D721Med (cell line): ENCODE measurements around the gene MALAT1.

ENCODE experiments used
- DNase-seq: peaks from one replicate; pipeline ENCODE4 v3.0.0; 2011; ENCODE audit warnings: low spot score; ENCODE audit not compliant: insufficient read length
- FAIRE-seq: peaks from 2 replicates; lab custom pipeline; 2011; peaks lifted over from hg19 to GRCh38; lab: Jason Lieb, UNC
- CTCF ChIP-seq: IDR thresholded peaks from 2 replicates; pipeline ENCODE4 v1.5.1; 2012; ENCODE audit warnings: mild to moderate bottlenecking, control low read depth; ENCODE audit not compliant: insufficient read depth; ENCODE audit errors: missing control alignments

MALAT1 gene

GRCh38 chr11:65497141-65498041 lies 1.5 kb upstream of the MALAT1 start:
- no peak for TF ChIP-seq CTCF
- DNase-seq (no peak), FAIRE-seq (no peak)

GRCh38 chr11:65498042-65498726 lies 661 bp upstream of the MALAT1 start:
- FAIRE-seq (no peak), DNase-seq (no peak)
- no peak for TF ChIP-seq CTCF

GRCh38 chr11:65498727-65498976 lies 193 bp upstream of the MALAT1 start:
- no peak for TF ChIP-seq CTCF
- no peak for FAIRE-seq
- DNase-seq: no peak

- FAIRE-seq (no peak), DNase-seq (no peak)
- no peak for TF ChIP-seq CTCF
Observed at GRCh38 chr11:65499713-65500386, 1.0 kb downstream of the MALAT1 start.

- TF ChIP-seq CTCF: no peak
- FAIRE-seq (no peak), DNase-seq (no peak)
Observed at GRCh38 chr11:65500387-65501185, 1.7 kb downstream of the MALAT1 start.

GRCh38 chr11:65501186-65501471 lies 2.3 kb downstream of the MALAT1 start:
- FAIRE-seq: no peak
- no peak for DNase-seq
- no peak for TF ChIP-seq CTCF
